Loucy (cell line): ENCODE results near the gene GMPPA.

Experiments
- EZH2phosphoT487 ChIP-seq: fragments of 200-600 bp; IDR thresholded peaks from 2 replicates; pipeline ENCODE4 v1.6.1; 2018; ENCODE audit warnings: antibody characterized with exemption, mild to moderate bottlenecking, moderate library complexity, borderline replicate concordance
- TF ChIP-seq, protein P1 (sequence below): fragments of 200-600 bp; sonication (generic); conservative IDR thresholded peaks from 2 replicates; pipeline ENCODE4 v1.5.1; 2014; ENCODE audit warnings: mild to moderate bottlenecking, antibody characterized with exemption, low read length

DNA sequence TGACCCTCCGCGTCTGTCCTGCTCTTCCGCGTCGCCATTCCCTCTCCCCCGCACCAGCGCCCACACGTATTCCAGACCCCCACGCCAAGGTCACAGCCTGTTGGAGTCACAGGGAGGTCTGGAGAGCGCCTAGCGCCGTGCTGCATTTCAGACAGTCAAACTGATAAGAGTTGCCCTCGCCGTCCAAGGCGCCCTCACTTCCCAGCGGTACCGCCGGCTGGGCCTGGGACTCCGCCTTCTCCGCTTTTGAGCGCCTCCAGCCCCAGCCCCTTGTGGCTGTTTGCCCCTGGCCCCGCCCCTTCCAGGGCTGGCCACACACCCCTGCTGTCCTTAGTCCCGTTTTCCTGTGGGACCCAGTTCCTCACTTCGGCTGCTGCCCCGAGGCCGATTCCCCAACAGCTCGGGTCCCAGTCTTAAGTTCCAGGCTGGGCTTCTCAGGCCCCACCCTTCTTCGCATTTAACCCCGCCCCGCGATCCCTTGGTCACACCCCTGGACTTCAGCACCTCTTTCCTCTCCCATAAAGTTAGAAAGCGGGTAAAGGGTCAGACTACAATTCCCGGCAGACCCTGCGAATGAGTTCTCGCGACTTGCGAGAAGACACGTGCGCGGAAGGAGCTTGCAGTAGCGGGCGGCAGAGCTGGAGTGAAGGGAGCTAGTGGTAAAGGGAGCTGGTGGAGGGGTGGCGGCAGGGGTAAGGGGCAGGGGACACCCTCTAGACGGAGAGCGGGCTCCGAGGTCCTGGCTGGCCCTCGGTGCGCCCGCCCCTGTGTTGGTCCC lies at the start of gene GMPPA:
- TF ChIP-seq, protein P1, sequence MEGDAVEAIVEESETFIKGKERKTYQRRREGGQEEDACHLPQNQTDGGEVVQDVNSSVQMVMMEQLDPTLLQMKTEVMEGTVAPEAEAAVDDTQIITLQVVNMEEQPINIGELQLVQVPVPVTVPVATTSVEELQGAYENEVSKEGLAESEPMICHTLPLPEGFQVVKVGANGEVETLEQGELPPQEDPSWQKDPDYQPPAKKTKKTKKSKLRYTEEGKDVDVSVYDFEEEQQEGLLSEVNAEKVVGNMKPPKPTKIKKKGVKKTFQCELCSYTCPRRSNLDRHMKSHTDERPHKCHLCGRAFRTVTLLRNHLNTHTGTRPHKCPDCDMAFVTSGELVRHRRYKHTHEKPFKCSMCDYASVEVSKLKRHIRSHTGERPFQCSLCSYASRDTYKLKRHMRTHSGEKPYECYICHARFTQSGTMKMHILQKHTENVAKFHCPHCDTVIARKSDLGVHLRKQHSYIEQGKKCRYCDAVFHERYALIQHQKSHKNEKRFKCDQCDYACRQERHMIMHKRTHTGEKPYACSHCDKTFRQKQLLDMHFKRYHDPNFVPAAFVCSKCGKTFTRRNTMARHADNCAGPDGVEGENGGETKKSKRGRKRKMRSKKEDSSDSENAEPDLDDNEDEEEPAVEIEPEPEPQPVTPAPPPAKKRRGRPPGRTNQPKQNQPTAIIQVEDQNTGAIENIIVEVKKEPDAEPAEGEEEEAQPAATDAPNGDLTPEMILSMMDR, result no peak
- TF ChIP-seq EZH2phosphoT487, result no peak
